Lower lobe of right lung (tissue), 2 donors: Measurements from ENCODE around the gene IPO8. TPM values are rescaled to one million over a fixed set of nuclear protein-coding genes. Genes with fewer than 3 reads are reported as not detected.

Experiments
- ATAC-seq, 2 donors: fragments of 200-7000 bp; cut with Tn5 transposase; one replicate each; pipeline ENCODE4 v1.9.1; 2020 to 2022; ENCODE audit warnings: mild to moderate bottlenecking in 2 of 2, moderate library complexity in 2 of 2
- DNase-seq: peaks from one replicate; pipeline ENCODE4 v3.0.0-alpha.2; 2020
- H3K27ac ChIP-seq: fragments of 200-600 bp; one replicate; pipeline ENCODE4 v1.8.0; 2022
- H3K27me3 ChIP-seq: fragments of 200-600 bp; one replicate; pipeline ENCODE4 v1.8.0; 2022; ENCODE audit warnings: low read depth
- H3K36me3 ChIP-seq: fragments of 200-600 bp; one replicate; pipeline ENCODE4 v1.8.0; 2022; ENCODE audit warnings: mild to moderate bottlenecking
- H3K4me1 ChIP-seq: fragments of 200-600 bp; one replicate; pipeline ENCODE4 v1.8.0; 2022
- H3K4me3 ChIP-seq: fragments of 200-600 bp; one replicate; pipeline ENCODE4 v1.8.0; 2022; ENCODE audit warnings: mild to moderate bottlenecking
- H3K9me3 ChIP-seq: fragments of 200-600 bp; one replicate; pipeline ENCODE4 v1.8.0; 2022
- CTCF ChIP-seq: fragments of 200-600 bp; IDR thresholded peaks from one replicate; pipeline ENCODE4 v1.8.0; 2022; ENCODE audit warnings: antibody characterized with exemption, mild to moderate bottlenecking
- intact Hi-C: fragments of 100-400 bp; cut with DNase I; formaldehyde crosslinking; loops from one replicate; pipeline ENCODE4 v1.11.0; 2022
- total RNA-seq: library from RNA; stranded (reverse); fragmentation: NEBNext Ultra II Directional; extraction: Animal tissue kit (Norgen Biotek cat#: 25700); gene quantifications from one replicate; pipeline ENCODE4 v1.2.1, GENCODE V29; 2021
- donor health status: DM: no; HTN: yes; CAD: no; lungs with severe emphysema.

IPO8 gene
- total RNA-seq, 1 donor from 2014 or later = 51.0 TPM

DNA sequence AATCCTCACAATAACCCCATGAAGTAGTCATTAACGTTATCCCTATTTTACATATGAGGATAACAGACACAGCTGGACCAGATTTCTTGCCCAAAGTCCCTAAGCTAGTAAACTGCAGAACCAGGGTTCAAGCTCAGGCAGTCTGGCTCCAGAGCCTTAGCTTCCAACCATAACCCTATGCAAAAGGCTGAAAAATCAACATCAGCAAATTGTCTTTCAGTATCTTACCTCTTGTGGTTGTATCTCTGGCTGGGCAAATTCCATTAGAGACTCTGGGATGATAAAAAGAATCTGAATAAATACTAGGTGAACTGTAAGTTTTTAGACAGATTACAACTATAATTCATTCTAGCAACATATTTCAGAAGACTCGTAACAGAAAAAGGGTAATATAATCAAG, 34.3 kb upstream of the IPO8 start:
- peaks cover 25% of the 10 kb centered on the region for H3K36me3 ChIP-seq
- no peaks in the 10 kb centered on the region for H3K27me3 ChIP-seq
- H3K9me3 ChIP-seq = no peaks in the 10 kb centered on the region
- DNase-seq (no peak), ATAC-seq (no peak)
- TF ChIP-seq CTCF = no peak
- no peak overlapping the region for H3K27ac ChIP-seq
- no peaks in the 10 kb centered on the region for H3K4me1 ChIP-seq
- intact Hi-C loops = no loop called here
- no peak overlapping the region for H3K4me3 ChIP-seq

DNA sequence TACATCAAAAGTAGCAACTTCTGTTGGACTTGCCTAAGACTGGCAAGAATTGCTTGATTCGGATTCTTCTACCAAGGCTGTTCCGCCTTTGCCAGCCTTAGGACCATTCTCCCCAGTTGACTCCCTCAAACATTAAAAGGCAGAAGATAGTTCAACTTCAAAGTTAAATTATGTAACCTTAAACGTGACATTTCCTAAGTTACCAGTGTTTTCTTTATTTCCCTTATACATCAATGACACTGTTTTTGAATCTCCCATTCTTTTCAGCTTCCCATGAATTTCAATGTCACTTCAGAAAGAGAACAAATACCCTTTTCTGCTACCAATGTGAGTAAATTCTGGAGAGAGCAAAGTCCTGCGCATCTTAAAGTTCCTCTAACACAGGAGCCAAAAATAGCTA, 33.9 kb upstream of the IPO8 start:
- Histone ChIP-seq H3K27me3 (no peaks in the 10 kb centered on the region), H3K27ac (no peak overlapping the region), H3K9me3 (no peaks in the 10 kb centered on the region), H3K4me3 (no peak overlapping the region), H3K36me3 (peaks cover 27% of the 10 kb centered on the region), H3K4me1 (no peaks in the 10 kb centered on the region)
- no peak for TF ChIP-seq CTCF
- DNase-seq = no peak
- no peak for ATAC-seq
- intact Hi-C loops = no loop called here

GRCh38 chr12:30726647-30727046, 31.0 kb upstream of the IPO8 start:
- ATAC-seq = no peak
- Histone ChIP-seq H3K4me3 (no peak overlapping the region), H3K27ac (no peak overlapping the region), H3K9me3 (no peaks in the 10 kb centered on the region), H3K36me3 (peaks cover 48% of the 10 kb centered on the region), H3K4me1 (no peaks in the 10 kb centered on the region), H3K27me3 (no peaks in the 10 kb centered on the region)
- intact Hi-C loops = no loop called here
- no peak for TF ChIP-seq CTCF
- no peak for DNase-seq

DNA sequence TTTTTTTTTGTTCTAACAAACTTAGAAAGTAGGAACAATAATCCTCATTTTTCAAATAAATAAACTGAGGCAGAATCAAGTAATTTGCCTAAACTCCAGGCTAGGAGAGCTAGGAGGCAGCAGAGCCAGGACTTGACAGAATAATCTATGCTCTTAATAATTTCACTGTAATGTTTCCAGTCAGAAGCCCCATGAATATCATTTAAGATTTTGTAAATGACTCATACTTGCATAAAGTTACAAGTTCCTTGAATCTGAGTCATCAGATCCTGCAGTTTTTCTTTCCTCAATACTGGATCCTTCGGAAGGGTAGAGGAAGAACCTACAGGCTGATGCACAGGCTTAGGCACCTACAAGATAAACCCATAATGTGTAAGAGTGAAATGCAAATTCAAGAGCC, 30.1 kb upstream of the IPO8 start:
- ATAC-seq (no peak), DNase-seq (no peak)
- Histone ChIP-seq H3K27me3 (no peaks in the 10 kb centered on the region), H3K27ac (no peak overlapping the region), H3K9me3 (no peaks in the 10 kb centered on the region), H3K36me3 (peaks cover 57% of the 10 kb centered on the region), H3K4me3 (no peak overlapping the region), H3K4me1 (no peaks in the 10 kb centered on the region)
- intact Hi-C loops = no loop called here
- no peak for TF ChIP-seq CTCF

DNA sequence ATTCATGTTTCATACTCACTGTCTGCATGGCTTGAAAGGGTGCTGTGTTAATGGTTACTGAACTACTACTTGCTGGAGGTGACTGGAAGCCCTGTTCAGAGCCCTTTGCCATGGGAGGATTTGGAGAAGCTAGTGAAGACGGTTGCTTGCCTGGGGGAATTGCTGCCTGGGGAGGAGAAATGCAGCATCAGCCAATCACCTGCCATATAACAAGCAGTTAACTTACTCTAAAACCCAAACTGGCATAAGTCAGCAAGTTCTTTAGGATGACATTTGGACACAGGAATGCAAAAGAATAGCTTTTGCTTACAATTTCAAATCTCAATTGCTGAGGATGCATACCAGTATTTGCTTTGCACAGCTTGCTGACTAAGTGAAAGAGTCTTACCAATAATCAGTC, 23.4 kb upstream of the IPO8 start:
- Histone ChIP-seq H3K4me1 (no peaks in the 10 kb centered on the region), H3K36me3 (peaks cover 90% of the 10 kb centered on the region), H3K9me3 (no peaks in the 10 kb centered on the region), H3K27ac (no peak overlapping the region), H3K27me3 (no peaks in the 10 kb centered on the region), H3K4me3 (no peak overlapping the region)
- intact Hi-C loops = no loop called here
- DNase-seq = no peak
- no peak for ATAC-seq
- TF ChIP-seq CTCF = no peak
